A549 (cell line): ENCODE results near the gene VPS54. TPM values are rescaled to one million over a fixed set of nuclear protein-coding genes. Genes with fewer than 3 reads are reported as not detected.

ENCODE experiments used
- ATAC-seq, 2 experiments: fragments of 200-7000 bp in 1 of 2; fragments of >200 bp in 1 of 2; cut with Nextera tagmentation in 1 of 2; cut with Tn5 transposase in 1 of 2; 3 replicates each; pipeline versions ENCODE4 v1.8.0 to v1.9.1; 2018 to 2020; ENCODE audit warnings: mild to moderate bottlenecking in 1 of 2, moderate library complexity in 1 of 2
- CTCF ChIA-PET: fragments of 300-600 bp; sonication (Branson Sonifier 250); formaldehyde crosslinking; extraction: SDS; loops from one replicate; lab custom pipeline; 2021; ENCODE audit warnings: antibody characterized with exemption, inconsistent platforms; lab: Yijun Ruan, JAX
- POLR2A ChIA-PET: fragments of 350-600 bp; formaldehyde crosslinking; extraction: SDS; loops from one replicate; lab custom pipeline; 2021; ENCODE audit warnings: antibody characterized with exemption, inconsistent platforms; lab: Yijun Ruan, JAX
- DNase-seq, 2 experiments: peaks; one replicate each; pipeline versions ENCODE4 v3.0.0 to v3.0.0-alpha.2; 2011 to 2016; ENCODE audit warnings: low read depth in 1 of 2, low spot score in 1 of 2
- FAIRE-seq: peaks from 2 replicates; lab custom pipeline; 2011; peaks lifted over from hg19 to GRCh38; lab: Jason Lieb, UNC
- H3K27ac ChIP-seq, 2 experiments: fragments of >200 bp; sonication (Bioruptor Twin); formaldehyde crosslinking; 3 replicates each; pipeline ENCODE4 v1.5.1; 2016 to 2017
- H3K4me1 ChIP-seq: fragments of >200 bp; sonication (Bioruptor Twin); formaldehyde crosslinking; 3 replicates; pipeline ENCODE4 v1.6.1; 2016
- H3K4me2 ChIP-seq: fragments of >200 bp; sonication (Bioruptor Twin); formaldehyde crosslinking; 3 replicates; pipeline ENCODE4 v1.6.1; 2016
- H3K4me3 ChIP-seq: fragments of >200 bp; sonication (Bioruptor Twin); formaldehyde crosslinking; 3 replicates; pipeline ENCODE4 v1.5.1; 2016
- H3K9me3 ChIP-seq: fragments of >200 bp; sonication (Bioruptor Twin); formaldehyde crosslinking; 3 replicates; pipeline ENCODE4 v1.6.1; 2016
- CBX2 ChIP-seq: fragments of 200-600 bp; sonication (generic); IDR thresholded peaks from 2 replicates; pipeline ENCODE4 v1.6.1; 2016; ENCODE audit warnings: low read depth, mild to moderate bottlenecking, borderline replicate concordance
- CBX8 ChIP-seq: fragments of 200-600 bp; sonication (generic); IDR thresholded peaks from 2 replicates; pipeline ENCODE4 v1.6.1; 2016
- CEBPB ChIP-seq, 2 experiments: fragments of >200 bp in 1 of 2; sonication (Bioruptor Twin) in 1 of 2; formaldehyde crosslinking in 1 of 2; IDR thresholded peaks; 2 replicates each; pipeline ENCODE4 v1.6.1; 2012 to 2016
- CHD2 ChIP-seq: fragments of 150-350 bp; IDR thresholded peaks from 2 replicates; pipeline ENCODE4 v1.6.1; 2014; ENCODE audit warnings: low read length; ENCODE audit not compliant: partially characterized antibody
- ESRRA ChIP-seq: fragments of 150-350 bp; IDR thresholded peaks from 2 replicates; pipeline ENCODE4 v1.6.1; 2014; ENCODE audit warnings: mild to moderate bottlenecking, low read length, borderline replicate concordance
- FOSL2 ChIP-seq, 2 experiments: fragments of 450-650 bp in 1 of 2; fragments of >200 bp in 1 of 2; sonication (Bioruptor Twin) in 1 of 2; formaldehyde crosslinking; IDR thresholded peaks; 2 replicates each; pipeline versions ENCODE4 v1.5.0 to v1.6.1; 2016 to 2020; ENCODE audit warnings: mild to moderate bottlenecking in 1 of 2, moderate library complexity in 1 of 2
- GATA3 ChIP-seq: IDR thresholded peaks from 2 replicates; pipeline ENCODE4 v1.6.1; 2012; ENCODE audit warnings: borderline replicate concordance
- HOXB13 ChIP-seq: fragments of 250-450 bp; sonication (Bioruptor Pico); IDR thresholded peaks from 2 replicates; pipeline ENCODE4 v1.5.0; 2020; ENCODE audit warnings: low read depth, mild to moderate bottlenecking, moderate library complexity
- KDM1A ChIP-seq: fragments of 200-600 bp; sonication (generic); IDR thresholded peaks from 2 replicates; pipeline ENCODE4 v1.6.1; 2016; ENCODE audit warnings: low read depth, mild to moderate bottlenecking
- NFE2L2 ChIP-seq: fragments of 150-350 bp; conservative IDR thresholded peaks from 2 replicates; pipeline ENCODE4 v1.6.1; 2014; ENCODE audit warnings: low read length
- NPAS2 ChIP-seq: fragments of 250-450 bp; sonication (Bioruptor Pico); IDR thresholded peaks from 2 replicates; pipeline ENCODE4 v1.8.0; 2022; ENCODE audit warnings: mild to moderate bottlenecking, moderate library complexity, borderline replicate concordance
- NR3C1 ChIP-seq: fragments of >200 bp; sonication (Bioruptor Twin); formaldehyde crosslinking; IDR thresholded peaks from 3 replicates; pipeline ENCODE4 v1.6.1; 2017
- PHF8 ChIP-seq: fragments of 200-600 bp; sonication (generic); IDR thresholded peaks from 2 replicates; pipeline ENCODE4 v1.6.1; 2016; ENCODE audit warnings: low read depth, mild to moderate bottlenecking, antibody characterized with exemption, moderate library complexity, borderline replicate concordance
- RFX5 ChIP-seq: fragments of 450-650 bp; IDR thresholded peaks from 2 replicates; pipeline ENCODE4 v1.7.1; 2014; ENCODE audit warnings: antibody characterized with exemption, mild to moderate bottlenecking, moderate library complexity
- SMC3 ChIP-seq: fragments of >200 bp; sonication (Bioruptor Twin); formaldehyde crosslinking; IDR thresholded peaks from 3 replicates; pipeline ENCODE4 v1.6.1; 2018; ENCODE audit warnings: inconsistent platforms
- TP53 ChIP-seq: fragments of 250-450 bp; sonication (Bioruptor Pico); IDR thresholded peaks from 2 replicates; pipeline ENCODE4 v1.5.0; 2021; ENCODE audit warnings: mild to moderate bottlenecking, moderate library complexity
- WGBS: methylation state at CpG from one replicate; pipeline ENCODE4 v1.1.6; 2017; ENCODE audit errors: missing lambda C conversion rate; 5-methylcytosine and 5-hydroxymethylcytosine counted together
- polyA plus RNA-seq, 4 experiments: library from polyadenylated mRNA; depleted of rRNA in 3 of 4; stranded (reverse); fragments of >200 nt; fragmentation: RNase III in 1 of 4; extraction: RNeasy Plus Mini Kit Qiagen cat#74134 plus additional on column Dnase treatment in 1 of 4; gene quantifications; 2 replicates in 3 of 4; 3 replicates in 1 of 4; pipeline ENCODE4 v1.2.3, GENCODE V29; 2011 to 2017
- TF ChIP-seq, protein P1 (sequence below): IDR thresholded peaks from 2 replicates; pipeline ENCODE4 v1.6.1; 2012; ENCODE audit warnings: low read depth, borderline replicate concordance
- TF ChIP-seq, protein P2 (sequence below): fragments of 150-350 bp; IDR thresholded peaks from 2 replicates; pipeline ENCODE4 v1.6.1; 2014; ENCODE audit warnings: low read depth, mild to moderate bottlenecking, low read length

The VPS54 gene
- polyA plus RNA-seq, 2 of the 4 experiments (the other 2 are of a cell fraction), result 15.0 to 32.5 TPM

DNA sequence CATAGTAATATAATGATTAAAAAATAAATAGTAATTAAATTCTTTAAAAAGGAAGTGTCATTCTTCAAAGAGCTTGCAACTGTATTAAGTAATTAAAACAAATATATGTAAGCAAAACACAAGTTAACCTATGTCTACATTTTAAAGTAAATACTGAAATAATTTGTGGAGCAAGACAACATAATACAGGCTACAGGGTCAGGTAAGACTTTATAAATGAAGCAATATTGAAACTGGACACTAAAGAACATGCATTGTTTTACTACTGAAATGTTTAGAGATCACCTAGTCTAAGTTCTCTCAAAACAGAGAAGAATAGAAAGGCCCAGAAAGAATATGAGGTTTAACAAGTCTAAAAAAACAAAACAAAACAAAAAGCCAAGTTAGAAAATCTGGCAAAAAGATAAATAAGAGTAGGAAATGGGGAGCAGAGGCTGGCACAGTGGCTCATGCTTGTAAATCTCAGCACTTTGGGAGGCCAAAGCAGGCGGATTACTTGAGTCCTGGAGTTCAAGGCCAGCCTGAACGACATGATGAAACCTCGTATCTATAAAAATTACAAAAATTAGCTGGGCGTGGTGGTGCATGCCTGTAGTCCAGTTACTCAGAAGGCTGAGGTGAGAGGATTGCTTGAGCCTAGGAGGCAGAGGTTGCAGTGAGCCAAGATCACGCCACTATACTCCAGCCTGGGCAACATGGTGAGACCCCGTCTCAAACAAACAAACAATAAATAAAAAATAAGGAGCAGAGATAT is 34.4 kb downstream of the VPS54 start:
- ChIA-PET POLR2A (no interaction called here), CTCF (interaction anchor here (0.6 to 2.2 kb wide), 2 partner anchors 10 to 16 kb away, joined by 4 to 8 read pairs; no protein-coding TSS in a partner anchor)
- DNase-seq (peak in 1 of 2 experiments; percentile 51), ATAC-seq (peak in 1 of 2 experiments; percentile 36; a peak in 1 of 6 replicates), FAIRE-seq (no peak)
- TF ChIP-seq CEBPB (IDR thresholded peaks at IDR 0.05), result peak in 1 of 2 experiments; percentile 5; a peak in 1 of 4 replicates
- TF ChIP-seq HOXB13 (CRISPR knock-in tag), result no peak
- H3K4me3 ChIP-seq, result no peak overlapping the region
- H3K4me2 ChIP-seq, result peak overlapping the region; percentile 55
- WGBS, result 61% methylated on average over 6 of the region's 6 CpGs
- H3K27ac ChIP-seq, result peak overlapping the region; percentile 37 to 50
- no peaks in the 10 kb centered on the region for H3K9me3 ChIP-seq
- peaks cover 50% of the 10 kb centered on the region for H3K4me1 ChIP-seq

DNA sequence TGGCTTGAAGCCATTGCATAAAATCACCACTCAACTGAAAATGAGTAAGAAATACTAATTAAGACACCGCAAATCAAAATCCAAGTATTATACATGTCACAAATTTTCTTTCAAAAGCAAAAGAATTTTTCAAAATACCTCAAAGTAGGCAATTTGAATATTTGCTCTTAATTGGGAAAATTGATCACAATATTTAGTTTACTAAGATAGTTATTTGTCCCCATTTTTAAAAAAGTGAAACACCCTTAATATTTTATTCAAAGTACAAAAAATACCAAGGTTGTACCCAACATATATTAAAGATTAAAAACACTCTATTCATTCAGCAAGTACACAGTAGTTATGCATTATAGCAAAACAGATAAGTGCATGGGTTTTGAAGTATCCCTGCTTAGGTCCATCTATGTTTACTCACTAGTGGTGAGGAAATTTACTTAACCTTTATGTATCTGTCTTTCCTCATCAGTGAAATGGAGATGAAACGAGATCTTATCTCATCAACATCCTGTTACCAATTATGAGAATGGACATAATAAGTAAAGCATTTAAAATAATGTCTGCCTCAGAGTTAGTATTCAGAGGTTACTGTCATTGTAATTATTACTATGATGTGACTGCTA is 35.1 kb downstream of the VPS54 start:
- ATAC-seq (no peak), DNase-seq (peak in 1 of 2 experiments; percentile 23), FAIRE-seq (no peak)
- ChIA-PET CTCF (interaction anchor here (0.7 kb wide), 1 partner anchor 45 kb away, joined by 3 read pairs; no protein-coding TSS in a partner anchor), POLR2A (no interaction called here)
- 0 out of 6 replicates have a peak overlapping the region, but pooled peaks of 1 of the 2 experiments have one; percentile 16 for H3K27ac ChIP-seq
- TF ChIP-seq RFX5 (no peak), GATA3 (peak; percentile 77), SMC3 (no peak)
- H3K4me3 ChIP-seq, result no peak overlapping the region
- H3K9me3 ChIP-seq, result no peaks in the 10 kb centered on the region
- peak overlapping the region; percentile 55 for H3K4me2 ChIP-seq
- peaks cover 49% of the 10 kb centered on the region for H3K4me1 ChIP-seq
- WGBS, result 57% methylated on average over 2 of the region's 2 CpGs

DNA sequence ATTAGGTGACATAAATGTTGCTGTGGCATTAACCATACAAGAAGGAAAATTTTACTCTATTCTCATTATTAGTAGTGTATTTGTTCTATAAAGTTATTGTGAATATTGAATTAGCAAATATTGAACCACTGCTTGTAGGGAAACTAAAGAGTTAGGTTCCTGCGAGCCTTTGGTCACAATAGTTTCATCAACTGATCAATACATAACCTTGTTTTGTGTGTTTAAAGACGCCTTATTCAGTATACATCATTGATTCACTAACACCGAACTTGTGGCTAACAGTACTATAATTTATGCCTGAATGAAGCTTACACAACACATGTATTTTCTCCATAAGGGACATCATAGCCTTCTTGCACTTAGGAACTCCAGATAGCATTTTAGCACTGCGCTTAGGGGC is 36.9 kb downstream of the VPS54 start:
- H3K4me1 ChIP-seq, result peaks cover 46% of the 10 kb centered on the region
- H3K4me3 ChIP-seq, result no peak overlapping the region
- DNase-seq, result no peak
- FAIRE-seq, result no peak
- peak overlapping the region; percentile 25; the same call in 2 of the 3 replicates for H3K4me2 ChIP-seq
- TF ChIP-seq, protein P1, sequence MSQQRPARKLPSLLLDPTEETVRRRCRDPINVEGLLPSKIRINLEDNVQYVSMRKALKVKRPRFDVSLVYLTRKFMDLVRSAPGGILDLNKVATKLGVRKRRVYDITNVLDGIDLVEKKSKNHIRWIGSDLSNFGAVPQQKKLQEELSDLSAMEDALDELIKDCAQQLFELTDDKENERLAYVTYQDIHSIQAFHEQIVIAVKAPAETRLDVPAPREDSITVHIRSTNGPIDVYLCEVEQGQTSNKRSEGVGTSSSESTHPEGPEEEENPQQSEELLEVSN, result no peak
- TF ChIP-seq, protein P2, sequence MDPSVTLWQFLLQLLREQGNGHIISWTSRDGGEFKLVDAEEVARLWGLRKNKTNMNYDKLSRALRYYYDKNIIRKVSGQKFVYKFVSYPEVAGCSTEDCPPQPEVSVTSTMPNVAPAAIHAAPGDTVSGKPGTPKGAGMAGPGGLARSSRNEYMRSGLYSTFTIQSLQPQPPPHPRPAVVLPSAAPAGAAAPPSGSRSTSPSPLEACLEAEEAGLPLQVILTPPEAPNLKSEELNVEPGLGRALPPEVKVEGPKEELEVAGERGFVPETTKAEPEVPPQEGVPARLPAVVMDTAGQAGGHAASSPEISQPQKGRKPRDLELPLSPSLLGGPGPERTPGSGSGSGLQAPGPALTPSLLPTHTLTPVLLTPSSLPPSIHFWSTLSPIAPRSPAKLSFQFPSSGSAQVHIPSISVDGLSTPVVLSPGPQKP, result no peak
- TF ChIP-seq CEBPB (IDR thresholded peaks at IDR 0.05) (no peak), PHF8 (no peak), CHD2 (no peak), NR3C1 (no peak), NPAS2 (CRISPR knock-in tag) (no peak), TP53 (CRISPR knock-in tag) (no peak), FOSL2 (IDR thresholded peaks at IDR 0.05) (no peak), FOSL2 (CRISPR knock-in tag; IDR thresholded peaks at IDR 0.05) (no peak), ESRRA (no peak), GATA3 (no peak), CBX8 (no peak), CBX2 (no peak), NFE2L2 (no peak), KDM1A (no peak)
- TF ChIP-seq, all 56 proteins: peak for 0
- no peaks in the 10 kb centered on the region for H3K9me3 ChIP-seq
- ChIA-PET CTCF (interaction anchor here (1.4 kb wide), 1 partner anchor 8 kb away, joined by 5 read pairs; no protein-coding TSS in a partner anchor), POLR2A (no interaction called here)
- ATAC-seq, result no peak
- WGBS, result 86% methylated on average over 4 of the region's 4 CpGs
- H3K27ac ChIP-seq, result no peak overlapping the region
